Right forelimb (tissue), 1 donor: ENCODE measurements around the gene VSIG10L.

Source experiments
- DNase-seq: peaks from one replicate; pipeline ENCODE4 v3.0.0-alpha.2; 2018

VSIG10L gene

DNA sequence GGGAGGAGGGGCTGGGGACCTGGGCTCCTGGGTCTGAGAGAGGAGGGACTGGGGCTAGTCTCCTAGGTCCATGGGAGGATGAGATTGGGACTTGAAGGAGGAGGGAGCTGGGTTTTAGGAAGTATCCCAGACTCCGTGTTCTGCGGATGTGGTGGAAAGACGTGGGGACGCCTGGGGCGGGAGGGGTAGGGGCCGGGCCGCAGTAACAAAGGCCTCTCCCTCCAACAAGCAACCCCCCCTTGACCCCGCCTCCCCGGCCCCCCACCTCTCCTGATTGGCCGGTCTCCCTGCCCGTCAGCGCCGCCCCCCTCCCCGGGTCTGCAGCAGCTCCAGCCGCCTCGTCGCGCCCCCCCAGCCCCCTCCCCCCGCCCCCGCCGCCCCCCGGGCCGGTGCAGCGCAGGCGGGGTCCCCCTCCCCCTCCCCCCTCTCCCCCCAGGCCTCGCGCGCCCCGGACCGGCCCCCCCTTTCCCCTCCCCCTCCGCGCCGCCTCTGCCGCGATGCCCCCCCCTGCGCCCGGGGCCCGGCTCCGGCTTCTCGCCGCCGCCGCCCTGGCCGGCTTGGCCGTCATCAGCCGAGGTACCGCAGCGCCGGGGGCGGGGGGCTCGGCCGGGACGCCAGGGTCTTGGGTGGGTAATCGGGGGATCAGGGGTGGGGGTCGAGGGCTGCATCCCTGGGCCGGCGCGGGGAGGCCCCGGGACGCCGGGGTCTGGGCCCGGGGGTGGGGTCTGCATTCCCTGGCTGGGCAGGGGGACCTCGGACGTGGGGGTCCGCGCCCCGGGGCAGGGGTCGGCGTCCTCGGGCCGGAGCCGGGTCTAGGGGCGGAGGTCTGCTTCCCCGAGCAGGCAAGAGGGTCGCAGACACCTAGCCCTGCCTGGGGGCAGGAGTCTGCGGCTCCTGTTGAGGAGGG is 30.3 kb downstream of the VSIG10L start, which contains the start of gene IGLON5:
IGLON5 (plus strand) TSS at position 294 of the 907 bp plus-strand sequence; CDS start at position 498, 204 bp downstream.
- DNase-seq: peak; percentile 60

DNA sequence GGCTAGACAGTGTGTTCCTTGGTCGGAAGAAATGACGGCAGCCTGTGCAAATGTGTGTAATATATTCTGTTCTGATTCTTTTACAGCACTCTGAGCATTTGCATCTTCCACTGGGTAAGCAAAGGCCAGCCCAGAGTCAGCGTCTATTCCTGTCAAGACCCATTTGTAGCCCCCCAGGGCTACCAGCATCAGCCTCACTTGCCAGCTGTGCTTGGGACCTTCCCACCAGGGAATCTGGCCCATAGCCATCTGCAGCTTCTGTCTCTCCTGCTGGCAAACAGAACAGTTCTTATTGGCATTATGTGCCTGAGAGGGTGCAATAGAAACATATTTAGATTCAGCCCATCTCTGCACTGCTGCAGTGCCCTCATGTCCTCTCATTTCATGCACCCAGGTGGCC is 36.5 kb downstream of the VSIG10L start:
- no peak for DNase-seq

DNA sequence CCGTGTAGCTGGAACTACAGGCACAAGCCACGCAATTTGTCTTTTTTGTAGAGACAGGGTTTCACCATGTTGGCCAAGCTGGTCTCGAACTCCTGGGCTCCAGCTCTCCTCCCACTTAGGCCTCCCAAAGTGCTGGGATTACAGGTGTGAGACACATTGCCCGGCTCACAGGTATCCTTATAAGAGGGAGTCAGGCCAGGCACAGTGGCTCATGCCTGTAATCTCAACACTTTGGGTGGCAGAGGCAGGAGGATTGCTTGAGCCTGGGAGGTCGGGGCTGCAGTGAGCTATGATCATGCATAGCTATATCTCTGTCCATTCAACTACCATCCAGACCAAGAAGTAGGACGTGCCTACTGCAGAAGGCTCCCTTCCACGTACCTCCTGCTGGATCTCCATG is 40.7 kb downstream of the VSIG10L start:
- DNase-seq: no peak

DNA sequence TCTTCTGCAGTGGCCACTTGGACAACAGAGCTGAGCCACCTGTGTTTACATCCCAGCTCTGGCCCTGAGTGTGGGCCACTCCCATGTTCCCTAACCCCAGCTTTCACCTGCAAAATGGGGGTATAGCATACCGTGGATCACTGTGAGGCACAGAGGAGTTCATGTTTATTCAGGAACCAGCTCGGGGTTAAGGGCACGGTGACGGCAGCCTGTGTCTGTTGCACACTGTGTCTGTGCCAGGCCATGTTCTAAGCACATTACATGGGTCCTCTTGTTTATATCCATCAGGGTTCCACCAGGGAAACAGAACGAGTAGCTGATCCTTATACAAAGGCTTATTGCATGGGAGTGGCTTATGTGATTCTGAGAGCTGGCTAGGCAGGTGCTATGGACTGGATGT is 44.5 kb downstream of the VSIG10L start:
- DNase-seq: no peak

DNA sequence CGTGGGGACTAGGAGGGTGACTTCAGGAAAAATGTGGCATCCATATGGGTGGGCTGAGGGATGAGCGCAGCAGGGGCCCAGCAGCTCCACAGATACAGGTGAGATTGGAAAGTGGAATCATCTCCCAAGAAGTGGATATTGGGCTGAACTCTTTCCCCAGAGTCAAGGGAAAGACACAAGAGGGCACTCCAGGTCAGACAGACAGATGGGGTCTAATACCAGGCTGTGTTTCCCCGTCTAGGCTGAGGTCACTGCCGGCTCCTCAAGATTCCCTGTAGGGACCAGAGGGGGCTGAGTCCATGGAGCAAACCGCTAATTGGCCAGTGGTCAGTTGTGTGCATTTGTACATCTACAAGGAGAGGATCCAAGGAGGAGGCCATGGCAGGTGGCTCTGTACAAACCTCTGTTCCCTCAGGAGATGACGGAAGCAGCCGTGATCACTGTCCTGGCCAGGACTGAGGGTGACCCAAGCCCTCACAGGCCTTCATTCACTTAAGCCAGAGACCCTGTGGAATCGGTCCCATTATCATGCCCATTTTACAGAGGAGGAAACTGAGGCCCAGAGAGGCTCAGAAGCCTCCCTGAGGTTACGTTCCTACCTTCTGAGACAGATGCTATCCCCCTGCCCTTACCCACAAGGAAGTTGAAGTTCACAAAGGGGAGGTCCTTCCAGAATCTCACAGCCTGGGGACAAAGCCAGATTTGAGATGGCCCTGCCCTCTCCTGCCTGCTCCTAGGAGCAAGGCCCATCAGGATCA is 45.4 kb downstream of the VSIG10L start:
- no peak for DNase-seq

DNA sequence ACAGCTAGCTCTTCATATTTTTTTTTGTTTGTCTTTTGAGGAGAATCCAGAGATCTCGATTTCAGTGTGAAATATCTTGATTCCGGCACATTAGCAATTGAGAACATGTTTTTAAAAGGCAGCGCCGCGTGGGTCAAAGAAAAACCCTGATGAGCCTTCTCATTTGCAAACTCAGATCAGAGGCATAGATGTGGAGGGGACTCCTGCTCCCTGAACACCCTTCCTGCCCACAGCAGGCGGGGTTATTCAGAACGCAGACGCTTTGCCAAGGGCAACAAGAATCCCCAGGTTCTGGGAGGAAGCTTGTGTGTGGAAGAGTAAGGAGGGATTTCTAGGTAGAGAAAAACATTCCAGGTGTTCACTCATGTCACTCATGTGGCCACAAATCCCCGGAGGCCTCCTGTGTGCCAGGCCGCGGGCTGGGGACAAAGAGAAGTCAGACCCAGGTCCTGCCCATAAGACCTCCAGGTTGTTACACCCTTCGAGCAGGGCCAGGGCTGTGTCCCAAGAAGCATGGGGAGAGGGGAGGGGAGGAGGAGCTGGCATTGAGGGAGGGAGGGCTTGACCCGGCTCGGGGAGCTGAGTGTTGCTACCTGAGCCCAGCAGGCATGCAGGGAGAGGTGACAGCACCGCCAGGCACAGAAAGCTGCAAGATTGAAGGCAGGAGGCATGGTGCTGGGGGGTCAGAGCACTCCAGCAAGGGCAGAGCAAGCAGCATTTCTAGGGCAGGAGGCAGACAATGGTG is 46.4 kb downstream of the VSIG10L start:
- DNase-seq: no peak

DNA sequence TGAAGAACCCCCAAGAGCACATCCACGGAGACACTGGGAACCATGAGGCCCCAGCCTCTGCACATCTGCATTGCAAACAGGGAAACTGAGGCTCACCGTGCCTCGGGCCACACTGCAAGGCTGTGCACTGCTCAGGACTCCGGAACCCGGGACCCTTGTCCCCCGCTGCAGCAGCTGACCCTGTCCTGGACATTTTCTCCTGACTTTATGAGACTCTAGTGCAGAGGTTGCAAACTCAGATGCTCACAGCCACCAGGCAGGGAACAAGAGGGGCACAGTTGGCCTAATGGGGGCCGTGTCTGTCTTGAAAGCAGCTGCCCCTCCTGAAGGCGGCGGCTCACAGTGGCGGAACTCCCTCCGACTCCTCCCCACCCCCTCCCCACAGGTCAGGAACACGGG is 47.0 kb downstream of the VSIG10L start:
- no peak for DNase-seq

DNA sequence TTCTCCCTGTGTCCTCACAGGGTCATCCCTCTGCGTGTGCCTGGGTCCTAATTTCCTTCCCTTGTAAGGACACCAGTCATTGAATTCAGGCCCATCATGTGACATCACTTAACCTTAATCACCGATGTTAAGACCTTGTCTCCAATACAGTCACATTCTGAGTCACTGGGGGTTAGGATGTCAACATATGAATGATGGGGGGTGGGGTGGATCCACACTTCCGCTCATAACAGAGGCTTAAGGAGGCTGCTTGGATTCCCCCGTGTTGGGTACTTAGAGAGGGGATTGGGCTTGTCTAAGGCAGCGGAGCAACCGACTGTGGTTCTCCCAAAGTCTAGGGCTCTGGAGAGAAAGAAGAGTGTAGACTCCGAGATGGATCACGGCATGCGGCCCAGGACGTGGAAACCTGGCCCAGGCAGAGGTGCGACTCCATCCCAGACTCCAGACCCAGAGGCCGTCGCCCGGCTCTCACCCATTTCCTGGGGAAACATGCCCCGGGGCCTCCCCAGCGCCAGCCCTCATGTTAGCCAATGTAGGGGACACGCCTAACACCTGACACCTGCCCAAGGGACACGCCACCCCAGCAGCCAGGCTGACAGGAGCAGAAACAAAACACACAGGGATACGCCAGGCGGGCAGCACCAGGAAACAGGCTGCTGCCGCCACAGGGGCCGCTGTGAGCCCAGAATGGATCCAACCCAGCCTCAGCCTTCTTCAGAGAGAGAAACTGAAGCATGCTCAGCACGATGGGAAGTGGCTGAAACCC is 47.5 kb downstream of the VSIG10L start:
- no peak for DNase-seq

DNA sequence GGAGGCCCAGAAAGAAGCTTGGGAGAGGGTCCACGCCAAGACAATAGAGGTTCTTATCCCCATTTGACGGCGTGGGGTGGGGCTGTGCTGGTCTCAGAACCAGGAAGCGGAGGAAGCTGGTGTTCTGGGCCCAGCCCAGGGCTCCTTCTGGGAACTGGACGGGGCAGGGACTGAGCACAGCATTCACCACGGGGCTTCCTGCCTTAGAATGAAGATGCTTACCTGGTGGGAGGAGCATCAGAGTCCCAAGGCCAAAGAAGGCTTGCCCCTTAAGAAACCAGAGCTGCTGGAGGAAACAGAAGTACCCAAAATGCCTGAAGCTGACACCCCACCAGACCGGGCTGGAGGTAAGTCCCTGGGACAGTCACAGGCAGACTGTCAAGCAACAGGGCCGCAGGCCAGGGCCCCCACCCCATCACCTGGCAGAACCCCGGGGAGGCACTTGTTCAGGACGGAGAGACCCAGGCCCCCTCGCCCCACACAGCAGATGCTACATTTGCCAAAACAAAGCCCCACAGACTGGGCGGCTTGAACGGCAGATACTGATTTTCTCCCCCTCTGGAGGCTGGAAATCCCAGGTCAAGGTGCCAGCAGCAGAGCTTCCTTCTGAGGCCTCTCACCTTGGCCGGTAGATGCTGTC is 48.2 kb downstream of the VSIG10L start:
- no peak for DNase-seq

DNA sequence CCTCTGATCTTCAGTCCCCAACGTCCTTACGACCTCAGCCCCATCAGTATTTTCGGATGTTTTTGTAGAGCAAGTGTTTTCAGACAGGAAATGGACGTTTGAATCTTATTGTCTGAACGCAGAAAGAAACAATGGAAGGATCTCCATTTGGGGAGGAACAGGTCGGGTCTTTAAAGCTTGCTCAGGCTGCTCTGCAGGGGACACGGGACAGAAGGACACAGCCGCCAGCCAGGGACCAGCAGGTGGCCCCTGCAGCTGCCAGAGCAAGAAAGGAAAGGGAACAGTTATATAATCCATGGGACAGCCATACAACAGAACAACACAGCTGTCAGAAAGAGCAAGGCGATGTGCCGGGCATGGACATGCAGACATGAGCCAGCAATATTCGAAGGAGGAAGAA is 49.0 kb downstream of the VSIG10L start:
- no peak for DNase-seq

DNA sequence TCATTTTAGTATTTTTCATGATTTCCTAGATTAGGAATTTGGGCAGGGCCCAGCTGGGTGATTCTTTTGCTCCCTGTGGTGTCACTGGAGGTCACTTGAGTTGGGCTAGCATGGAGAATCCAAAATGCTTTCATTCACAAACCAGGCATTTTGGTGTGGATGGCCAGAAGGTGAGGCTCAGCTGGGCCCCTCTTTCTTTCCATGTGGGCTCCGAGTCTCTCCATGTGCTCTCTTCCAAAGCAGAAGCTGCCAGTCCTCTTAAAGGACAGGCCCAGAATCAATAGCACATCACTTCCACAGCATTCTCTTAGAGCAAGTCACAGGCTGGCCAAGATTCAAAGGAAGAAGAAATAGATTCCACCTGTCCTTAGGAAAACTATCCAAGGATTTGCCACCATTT is 52.3 kb downstream of the VSIG10L start:
- no peak for DNase-seq

DNA sequence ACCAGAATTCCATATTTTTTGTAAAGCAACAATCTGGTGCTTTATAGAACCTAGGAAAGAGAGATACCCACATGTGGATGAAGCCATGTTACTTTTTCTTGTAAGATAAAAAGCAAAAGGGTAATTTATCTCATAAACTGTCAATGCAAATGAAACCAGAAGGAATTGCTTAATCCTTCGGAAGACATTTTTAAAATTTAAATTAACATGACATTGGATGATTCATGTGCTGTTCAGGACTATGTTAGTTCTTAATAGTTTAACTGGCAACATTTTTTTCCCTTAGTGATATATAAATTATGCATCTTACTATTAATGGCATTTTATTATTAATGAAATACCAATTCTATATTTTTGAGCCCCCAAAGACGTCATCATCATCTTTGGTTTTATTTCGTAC is 56.3 kb downstream of the VSIG10L start:
- no peak for DNase-seq

DNA sequence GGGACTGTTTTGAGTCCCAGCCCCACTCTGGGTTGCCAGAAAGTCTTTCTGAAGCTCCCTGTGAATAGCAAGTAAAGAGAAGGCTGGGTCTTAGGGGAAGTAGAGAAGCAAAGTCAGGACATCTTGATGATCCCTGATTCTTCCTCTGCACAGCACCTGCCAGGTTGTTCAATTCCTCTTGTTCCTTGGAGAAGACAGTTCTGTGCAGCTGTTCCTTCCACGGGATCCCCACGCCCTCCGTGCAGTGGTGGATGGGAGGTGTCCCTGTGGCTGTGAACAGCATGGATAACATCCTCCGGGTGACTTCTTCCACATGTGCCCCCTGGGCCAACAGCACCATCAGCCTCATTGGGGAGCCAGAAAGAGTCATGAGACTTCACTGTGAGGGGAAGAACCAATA is 59.6 kb downstream of the VSIG10L start:
- no peak for DNase-seq
